NCI-H774 (cell line): ENCODE results near the gene ARPIN.
"Not testable (repeated sequence)": the region's sequence is repeated elsewhere in the genome, so short reads cannot be mapped to it uniquely, and the experiment has no call there.

Source experiments
- DNase-seq: peaks from one replicate; lab custom pipeline; 2025; lab: John Stamatoyannopoulos, UW

ARPIN gene

DNA sequence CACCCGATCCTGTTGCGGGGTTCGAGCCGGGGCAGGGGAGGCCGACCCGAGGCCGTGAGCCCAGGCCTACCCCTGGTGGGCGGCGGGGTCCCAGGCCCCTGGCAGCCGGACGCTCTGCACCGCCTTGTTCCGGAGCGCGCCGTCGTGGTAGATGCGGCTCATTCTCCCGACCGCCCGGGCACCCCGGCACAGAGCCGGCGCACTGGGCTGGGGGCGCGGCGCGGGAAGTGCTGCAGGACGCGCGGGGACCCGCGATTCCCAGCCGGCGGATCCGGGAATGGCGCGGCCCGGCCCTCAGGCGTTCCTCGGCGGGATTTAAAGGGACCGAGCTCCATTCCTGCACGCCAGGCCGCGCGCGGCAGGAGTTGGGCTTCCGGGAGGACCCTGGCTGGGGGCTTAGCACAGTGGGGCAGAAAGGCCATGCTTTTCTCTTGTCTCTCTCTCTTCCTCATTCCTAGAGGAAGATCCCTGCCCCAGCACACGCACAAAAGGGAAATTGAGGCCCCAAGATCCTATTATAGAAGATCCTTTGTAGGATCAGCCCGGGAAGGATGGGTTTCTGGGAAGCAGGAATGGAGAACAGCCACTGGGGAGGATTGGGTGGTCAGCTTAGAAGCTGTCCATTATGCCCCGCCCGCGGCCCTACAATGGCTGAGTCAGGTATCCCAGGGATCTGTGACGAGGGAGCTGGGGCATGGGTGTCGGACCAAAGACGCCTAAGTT, at the start of gene ARPIN:
Gene ARPIN (minus strand): TSS at position 279 of the 723 bp plus-strand sequence. CDS start 117 bp downstream, at position 162.
- DNase-seq: peak; percentile 30

DNA sequence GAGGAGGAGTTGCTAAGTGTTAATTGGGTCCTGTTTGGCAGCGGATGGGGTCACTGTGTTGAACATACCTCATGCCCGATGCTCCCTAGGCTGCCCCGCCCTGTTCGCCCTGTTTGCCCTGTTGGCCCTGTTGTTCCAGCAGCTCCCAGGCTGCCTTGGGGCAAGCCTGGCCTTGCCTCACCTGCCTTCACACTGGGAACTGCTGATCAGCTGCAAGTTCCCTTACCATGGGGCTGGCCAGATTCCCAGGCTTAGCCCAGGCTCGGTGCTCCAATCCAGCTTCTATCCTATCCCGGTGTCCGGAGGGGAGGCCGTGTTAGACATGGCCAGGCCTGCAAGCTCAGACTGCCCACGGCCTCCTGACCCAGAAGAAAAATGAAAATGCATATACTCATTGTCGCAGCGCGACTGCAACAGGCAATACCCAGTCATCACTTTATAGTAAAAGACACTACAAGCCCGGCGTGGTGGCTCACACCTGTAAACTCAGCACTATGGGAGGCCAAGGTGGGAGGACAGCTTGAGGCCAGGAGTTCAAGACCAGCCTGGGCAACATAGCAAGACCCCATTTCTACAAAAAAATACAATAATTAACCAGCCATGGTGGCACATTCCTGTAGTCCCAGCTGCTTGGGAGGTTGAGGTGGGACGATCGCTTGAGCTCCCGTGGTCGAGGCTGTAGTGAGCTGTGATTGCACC, 45.5 kb upstream of the ARPIN start:
- no peak for DNase-seq

DNA sequence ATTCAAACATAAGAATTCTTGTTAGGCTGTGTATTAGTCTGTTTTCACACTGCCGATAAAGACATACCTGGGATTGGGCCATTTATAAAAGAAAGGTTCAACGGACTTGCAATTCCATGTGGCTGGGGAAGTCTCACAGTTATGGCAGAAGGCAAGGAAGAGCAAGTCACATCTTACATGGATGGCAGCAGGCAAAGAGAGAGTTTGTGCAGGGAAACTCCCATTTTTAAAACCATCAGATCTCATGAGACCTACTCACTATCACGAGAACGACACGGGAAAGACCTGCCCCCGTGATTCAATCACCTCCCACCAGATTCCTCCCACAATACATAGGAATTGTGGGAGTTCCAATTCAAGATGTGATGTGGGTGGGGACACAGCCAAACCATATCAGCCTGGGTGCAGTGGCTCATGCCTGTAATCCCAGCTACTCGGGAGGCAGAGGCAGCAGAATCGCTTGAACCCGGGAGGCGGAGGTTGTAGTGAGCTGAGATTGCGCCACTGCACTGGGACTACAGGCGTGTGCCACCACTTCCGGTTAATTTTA, 42.8 kb upstream of the ARPIN start:
- DNase-seq: not testable (repeated sequence)

DNA sequence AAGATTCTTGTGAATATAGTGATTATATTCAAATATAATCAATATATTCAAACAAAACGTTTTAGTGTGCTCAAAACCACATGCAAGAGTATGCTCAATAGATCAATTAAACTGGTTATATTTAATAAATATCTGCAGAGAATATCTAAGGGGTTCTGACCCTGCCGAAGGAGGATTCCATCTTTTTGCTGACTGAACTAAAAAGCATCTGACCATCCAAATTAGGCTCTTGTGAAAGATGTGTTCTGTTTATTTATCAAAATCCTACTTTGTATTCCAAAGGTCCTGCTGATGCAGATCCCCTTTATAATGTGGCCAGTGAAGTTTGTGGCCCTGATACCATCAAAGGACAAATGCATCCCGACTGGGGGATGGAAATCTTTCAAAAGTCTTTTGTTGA, 41.8 kb upstream of the ARPIN start:
- no peak for DNase-seq

DNA sequence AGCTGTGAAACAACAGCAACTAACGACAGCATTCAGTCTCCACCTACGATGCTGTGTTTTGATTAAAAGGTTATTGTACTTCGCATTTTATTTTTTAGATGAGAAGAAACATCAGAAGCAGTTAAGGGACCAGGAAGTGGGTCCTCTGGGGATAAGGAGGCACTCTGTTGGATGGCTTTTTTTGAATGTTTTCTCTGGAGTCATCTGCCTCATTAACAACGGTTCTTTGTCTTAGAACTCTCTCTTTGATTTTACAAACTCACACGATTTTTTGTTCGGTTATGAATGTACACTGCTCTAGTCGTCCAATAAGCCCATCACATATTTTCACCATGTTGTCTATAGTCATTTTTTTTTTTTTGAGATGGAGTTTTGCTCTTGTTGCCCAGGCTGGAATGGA, 36.0 kb upstream of the ARPIN start:
- DNase-seq: no peak

DNA sequence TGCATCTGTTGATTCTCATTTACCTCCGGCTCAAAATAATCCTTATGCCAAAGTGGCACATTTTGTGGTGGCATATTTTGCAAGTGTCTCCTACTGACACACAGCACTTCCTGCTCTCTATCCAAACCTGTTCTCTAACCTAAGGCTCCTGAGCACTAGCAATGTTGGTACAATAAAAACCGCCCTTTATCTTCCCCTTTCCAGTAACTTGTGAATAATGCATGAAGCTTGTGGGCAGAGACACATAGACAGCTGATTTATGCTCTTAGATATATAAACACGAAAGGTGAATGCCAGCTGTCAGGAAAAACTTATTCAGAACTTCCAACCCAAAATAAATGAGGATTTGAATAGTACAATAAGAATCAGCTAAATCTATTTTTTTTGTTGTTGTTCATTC, 34.6 kb upstream of the ARPIN start:
- DNase-seq: no peak

DNA sequence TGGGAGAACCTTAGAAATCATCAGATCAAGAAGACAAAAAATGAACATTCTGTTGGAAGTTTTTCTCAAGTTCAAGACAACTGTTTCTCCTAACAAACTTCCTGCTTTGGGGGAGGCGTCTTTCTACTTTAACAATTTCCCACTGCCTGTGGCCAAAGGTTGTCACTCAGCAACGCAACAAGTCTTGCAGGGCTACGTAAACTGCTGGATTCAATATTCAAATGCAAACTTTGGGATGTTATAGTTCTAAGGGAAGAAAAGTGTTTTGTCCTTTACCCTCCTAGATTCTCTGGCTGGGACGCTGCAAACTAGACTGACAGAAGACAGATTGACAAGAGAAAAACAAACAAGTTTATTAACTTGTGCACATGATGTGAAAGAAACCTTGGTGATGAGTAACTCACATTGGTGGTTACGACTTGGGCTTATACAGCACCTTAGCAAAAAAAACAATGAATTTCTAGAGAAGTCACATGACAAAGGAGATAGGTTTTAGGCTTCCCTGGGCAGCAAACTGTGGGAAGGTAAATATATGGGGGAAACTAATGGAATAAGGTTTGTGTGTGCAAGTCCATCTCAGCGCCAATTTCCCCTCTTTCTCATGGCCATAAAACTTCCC, 34.0 kb upstream of the ARPIN start:
- DNase-seq: no peak

DNA sequence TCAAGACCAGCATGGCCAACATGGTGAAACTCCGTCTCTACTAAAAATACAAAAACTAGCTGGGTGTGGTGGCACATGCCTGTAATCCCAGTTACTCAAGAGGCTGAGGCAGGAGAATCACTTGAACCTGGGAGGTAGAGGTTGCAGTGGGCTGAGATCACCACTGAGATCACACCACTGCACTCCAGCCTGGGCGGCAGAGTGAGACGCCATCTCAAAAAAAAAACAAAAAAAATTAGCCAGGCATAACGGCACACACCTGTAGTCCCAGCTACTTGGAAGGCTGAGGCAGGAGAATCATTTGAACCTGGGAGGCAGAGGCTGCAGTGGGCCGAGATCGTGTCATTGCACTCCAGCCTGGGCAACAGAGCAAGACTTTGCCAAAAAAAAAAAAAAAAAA, 31.0 kb upstream of the ARPIN start:
- DNase-seq: not testable (repeated sequence)

DNA sequence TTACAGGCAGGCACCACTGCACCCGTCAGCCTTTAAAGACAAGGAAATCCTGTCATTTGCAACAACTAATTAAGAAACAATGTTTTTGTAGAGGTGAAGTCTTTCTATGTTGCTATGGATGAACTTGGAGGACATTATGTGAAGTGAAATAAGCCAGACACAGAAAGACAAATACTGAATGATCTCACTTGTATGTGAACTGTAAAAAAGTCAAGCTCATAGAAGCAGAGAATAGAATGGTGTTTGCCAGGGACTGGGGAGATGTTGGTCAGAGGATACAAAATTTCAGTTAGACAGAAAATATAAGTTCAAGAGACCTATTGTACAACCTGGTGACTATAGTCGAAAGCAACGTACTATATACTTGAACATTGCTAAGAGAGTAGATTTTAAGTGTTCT, 27.2 kb upstream of the ARPIN start:
- DNase-seq: no peak

DNA sequence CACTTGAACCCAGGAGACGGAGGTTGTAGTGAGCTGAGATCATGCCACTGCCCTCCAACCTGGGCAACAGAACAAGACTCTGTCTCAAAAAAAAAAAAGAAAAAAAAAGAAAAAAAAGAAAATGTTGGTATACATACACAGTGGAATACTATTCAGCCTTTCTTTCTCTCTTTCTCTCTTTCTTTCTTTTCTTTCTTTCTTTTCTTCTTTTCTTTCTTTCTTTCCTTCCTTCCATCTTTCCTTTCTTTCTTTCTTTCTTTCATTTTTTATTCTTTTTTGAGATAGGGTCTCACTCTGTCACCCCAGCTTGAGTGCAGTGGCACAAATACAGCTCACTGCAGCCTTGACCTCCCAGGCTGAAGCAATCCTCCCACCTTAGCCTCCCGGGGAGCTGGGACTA, 26.6 kb upstream of the ARPIN start:
- not testable (repeated sequence) for DNase-seq

DNA sequence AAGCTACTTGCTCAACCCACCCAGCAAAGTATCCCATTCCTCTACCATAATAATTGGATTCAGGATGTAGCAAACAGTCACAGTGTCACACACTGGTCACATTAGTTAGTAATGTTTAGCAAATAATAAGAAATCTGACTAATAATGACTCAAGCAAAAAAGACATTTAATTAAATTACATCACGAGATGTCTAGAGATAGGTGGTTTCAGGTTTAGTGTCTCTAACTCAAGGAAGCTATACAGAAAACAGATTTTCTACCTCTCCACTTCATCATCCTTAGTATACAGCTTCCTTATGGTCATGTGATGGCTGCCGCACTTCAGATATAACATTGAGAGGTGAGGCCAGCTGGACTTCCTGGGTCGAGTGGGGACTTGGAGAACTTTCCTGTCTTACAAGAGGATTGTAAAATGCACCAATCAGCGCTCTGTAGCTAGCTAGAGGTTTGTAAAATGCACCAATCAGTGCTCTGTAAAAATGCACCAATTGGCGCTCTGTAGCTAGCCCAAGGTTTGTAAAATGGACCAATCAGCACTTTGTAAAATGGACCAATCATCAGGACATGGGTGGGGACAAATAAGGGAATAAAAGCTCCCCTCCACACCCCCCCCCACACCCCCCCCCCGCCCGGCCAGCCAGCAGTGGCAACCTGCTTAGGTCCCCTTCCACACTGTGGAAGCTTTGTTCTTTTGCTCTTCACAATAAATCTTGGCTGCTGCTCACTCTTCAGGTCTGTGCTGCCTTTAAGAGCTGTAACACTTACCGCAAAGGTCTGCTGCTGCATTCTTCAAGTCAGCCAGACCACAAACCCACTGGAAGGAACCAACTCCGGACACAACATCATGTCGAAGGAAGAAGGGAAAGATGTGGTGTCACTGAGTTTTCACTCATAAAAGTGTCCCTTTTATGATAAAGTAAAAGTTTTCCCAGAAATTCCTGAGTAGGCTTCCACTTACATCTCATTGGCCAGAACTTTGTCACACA, 24.9 kb upstream of the ARPIN start:
- no peak for DNase-seq

DNA sequence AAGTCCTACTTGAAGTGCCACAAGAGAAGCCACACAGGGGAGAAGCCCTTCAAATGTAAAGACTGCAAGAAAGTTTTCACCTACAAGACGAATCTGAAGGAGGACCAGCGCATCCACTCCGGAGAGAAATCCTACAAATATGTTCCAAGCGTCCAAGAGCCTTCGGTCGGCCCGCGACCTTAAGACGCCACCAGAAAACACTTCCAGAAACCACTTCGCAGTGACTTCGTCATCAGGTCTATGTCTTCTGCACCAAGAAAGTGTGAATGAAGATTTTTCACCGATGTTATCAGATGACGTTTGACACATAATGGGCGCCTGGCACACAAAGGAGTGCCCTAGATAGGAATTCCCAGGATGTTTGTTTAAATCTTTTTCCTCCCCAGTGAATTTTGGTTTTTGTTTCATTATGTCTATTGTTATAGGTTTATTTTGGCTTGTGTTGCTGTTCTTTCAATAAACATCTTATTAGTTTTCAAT, 24.1 kb upstream of the ARPIN start:
- no peak for DNase-seq

DNA sequence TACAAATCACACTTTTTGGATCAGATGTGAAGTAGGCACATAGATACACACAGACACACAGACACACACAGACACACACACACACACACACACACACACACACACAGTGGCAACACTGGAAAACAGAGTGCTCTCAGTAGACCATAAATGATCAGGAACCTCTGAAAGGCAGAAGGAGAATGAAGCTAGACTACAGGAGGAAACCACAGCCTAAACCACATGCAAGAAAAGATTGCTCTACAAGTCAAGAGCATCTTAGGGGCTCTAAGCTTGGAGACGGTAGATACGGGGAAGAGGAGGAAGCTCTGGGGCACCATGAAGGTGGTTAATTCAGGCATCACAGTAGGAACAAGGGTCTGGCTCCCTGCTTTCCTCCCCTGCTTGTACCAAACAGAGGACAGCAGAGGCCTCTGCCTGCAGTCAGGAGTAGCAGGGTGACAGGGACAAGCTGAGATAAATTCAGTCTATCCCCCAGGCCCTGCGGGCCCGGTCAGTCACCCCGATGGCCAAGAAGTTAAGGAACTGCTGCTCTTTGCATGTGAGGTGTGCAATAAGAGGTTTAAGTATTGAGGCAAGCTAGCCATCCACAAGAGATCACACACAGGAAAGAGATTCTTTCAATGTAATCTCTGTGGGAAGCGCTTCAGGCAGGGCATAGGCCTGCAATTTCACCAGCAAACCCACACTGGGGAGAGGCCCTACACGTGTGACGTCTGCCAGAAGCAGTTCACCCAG, 23.5 kb upstream of the ARPIN start:
- no peak for DNase-seq

DNA sequence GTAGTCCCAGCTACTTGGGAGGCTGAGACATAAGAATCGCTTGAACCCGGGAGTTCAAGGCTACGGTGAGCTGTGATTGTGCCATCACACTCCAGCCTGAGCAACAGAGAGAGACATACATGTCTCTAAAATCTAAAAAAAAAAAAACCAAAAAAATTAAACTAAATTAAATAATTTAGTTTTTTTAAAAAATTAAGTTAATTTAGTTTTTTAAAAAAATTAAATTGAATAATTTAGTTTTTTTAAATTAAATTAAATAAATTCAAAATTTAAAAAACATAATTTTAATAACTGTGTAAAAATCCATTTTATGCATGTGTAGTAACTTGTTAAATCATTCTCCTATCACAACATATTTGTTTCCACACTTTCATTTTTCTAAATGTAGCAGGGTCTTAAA, 20.1 kb upstream of the ARPIN start:
- no peak for DNase-seq

DNA sequence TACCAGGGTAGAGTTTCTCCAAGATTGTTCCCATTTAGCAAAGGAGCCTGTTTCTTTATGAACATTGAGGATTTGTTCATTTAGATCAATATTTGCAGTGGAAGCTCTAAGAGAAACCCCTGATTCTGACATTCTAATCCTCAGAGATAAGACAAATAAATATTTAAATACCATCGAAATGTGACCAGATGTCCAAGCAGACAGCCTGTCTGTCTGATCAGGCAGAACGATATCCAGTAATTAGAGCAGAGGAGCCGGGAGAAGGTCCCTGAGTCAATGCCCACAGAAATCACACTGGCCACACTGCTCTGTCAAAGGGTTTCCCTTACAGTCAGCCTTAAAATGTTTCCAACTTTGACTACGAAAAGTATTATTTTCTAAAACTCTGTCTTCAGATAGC, 15.7 kb upstream of the ARPIN start:
- no peak for DNase-seq

DNA sequence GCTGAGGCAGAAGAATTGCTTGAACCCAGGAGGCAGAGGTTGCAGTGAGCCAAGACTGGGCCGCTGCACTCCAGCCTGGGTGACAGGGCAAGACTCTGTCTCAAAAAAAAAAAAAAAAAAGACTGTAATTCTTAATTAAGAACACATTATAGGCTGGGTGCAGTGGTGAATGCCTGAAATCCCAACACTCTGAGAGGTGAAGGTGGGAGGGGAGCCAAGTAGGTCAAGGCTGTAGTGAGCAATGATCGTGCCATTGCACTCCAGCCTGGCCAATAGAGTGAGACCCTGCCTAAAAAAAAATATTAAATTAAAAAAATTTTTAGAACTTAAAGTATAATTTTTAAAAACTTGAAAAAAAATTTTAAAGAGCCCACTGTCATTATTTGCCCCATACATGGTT, 13.4 kb upstream of the ARPIN start:
- no peak for DNase-seq

DNA sequence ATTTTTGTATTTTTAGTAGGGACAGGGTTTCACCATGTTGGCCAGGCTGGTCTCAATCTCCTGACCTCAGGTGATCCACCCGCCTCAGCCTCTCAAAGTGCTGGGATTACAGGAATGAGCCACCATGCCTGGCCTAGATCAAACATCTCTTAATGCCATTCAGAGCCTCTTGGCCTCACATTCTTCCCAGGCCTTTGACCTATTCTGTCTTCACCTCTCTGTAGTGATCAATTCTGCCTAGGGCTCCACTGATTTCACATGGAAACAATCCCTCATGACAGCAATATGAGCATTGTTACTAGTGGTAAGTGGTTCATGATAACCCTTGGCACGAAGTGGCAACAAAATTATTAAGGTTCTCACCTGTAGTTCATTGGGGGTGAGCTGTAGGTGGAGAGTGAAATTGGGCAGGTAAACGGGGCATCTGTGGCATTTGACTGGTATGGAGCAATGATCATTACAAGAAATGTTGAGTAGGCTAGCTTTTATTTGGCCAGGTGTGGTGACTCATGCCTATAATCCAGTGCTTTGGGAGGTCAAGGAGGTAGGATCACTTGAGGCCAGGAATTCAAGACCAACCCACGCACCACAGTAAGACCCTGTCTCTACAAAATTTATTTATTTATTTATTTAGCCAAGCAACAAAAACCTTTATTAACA, 4.8 kb upstream of the ARPIN start:
- no peak for DNase-seq

DNA sequence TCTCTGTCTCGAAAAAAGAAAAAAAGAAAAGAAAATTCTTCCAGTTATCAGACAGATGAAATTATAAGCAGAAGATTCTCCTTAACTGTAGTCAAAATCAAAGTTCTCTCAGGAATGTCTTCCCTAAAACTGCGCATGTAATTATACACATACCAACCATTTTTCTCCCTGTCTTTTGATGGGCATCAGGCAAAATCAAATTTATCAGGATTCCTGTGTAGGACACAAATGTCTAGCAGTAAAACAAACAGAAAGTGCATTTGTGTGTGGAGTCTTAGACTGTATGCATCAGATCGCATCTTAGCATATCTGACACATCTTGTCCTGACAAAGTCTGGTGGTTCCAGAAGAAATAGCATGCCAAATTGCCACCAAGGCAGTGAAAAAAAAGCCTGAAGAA, 3.9 kb upstream of the ARPIN start:
- DNase-seq: no peak

DNA sequence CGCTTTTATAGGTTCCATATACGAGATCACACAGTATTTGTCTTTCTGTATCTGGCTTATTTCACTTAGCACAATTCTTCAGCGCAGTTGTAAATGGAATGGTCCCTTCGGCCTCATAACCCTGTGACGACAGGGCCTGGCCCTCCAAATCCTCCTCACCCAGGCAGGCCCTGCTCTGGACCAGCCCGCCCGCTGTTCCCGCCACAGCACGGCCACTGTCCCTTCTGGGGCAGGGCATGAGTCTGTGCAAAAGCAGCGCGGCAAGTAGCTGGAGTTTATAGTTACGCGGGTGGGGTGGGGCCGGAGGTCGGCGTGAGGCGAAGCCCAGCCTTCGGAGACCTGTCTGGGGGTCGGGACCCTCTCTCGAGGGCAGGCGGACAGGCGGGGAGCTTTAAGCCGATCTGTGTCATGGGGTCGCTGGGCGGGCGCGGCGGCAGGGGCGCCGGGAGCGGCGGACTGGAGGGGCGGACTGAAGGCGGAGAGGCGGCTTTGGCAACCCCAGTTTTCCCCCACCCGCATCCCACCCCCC, 543 bp downstream of the ARPIN start:
- DNase-seq: no peak
